ENCODE data around the gene PXMP4.

GRCh38 chr20:33659341-33660034, 60.6 kb downstream of the PXMP4 start:
- no peak for TF ChIP-seq CTCF (IDR thresholded peaks at IDR 0.05)
- TF ChIP-seq POLR2A (IDR thresholded peaks at IDR 0.05) = no peak
